A549 treated with Hydrocortisone at 1 μM for 4 hours (cell line): Measurements from ENCODE around the gene TBC1D14. TPM values are rescaled to one million over a fixed set of nuclear protein-coding genes. Genes with fewer than 3 reads are reported as not detected.

Experiments used
- total RNA-seq: library from RNA; stranded (reverse); fragments of 200-300 nt; extraction: Qiagen RNA extraction; gene quantifications from 5 replicates; pipeline ENCODE4 v1.2.3, GENCODE V29; 2022

The TBC1D14 gene, protein sequence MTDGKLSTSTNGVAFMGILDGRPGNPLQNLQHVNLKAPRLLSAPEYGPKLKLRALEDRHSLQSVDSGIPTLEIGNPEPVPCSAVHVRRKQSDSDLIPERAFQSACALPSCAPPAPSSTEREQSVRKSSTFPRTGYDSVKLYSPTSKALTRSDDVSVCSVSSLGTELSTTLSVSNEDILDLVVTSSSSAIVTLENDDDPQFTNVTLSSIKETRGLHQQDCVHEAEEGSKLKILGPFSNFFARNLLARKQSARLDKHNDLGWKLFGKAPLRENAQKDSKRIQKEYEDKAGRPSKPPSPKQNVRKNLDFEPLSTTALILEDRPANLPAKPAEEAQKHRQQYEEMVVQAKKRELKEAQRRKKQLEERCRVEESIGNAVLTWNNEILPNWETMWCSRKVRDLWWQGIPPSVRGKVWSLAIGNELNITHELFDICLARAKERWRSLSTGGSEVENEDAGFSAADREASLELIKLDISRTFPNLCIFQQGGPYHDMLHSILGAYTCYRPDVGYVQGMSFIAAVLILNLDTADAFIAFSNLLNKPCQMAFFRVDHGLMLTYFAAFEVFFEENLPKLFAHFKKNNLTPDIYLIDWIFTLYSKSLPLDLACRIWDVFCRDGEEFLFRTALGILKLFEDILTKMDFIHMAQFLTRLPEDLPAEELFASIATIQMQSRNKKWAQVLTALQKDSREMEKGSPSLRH
- 37.1 to 43.8 TPM (median 40.3 TPM) in 5 replicates for total RNA-seq

DNA sequence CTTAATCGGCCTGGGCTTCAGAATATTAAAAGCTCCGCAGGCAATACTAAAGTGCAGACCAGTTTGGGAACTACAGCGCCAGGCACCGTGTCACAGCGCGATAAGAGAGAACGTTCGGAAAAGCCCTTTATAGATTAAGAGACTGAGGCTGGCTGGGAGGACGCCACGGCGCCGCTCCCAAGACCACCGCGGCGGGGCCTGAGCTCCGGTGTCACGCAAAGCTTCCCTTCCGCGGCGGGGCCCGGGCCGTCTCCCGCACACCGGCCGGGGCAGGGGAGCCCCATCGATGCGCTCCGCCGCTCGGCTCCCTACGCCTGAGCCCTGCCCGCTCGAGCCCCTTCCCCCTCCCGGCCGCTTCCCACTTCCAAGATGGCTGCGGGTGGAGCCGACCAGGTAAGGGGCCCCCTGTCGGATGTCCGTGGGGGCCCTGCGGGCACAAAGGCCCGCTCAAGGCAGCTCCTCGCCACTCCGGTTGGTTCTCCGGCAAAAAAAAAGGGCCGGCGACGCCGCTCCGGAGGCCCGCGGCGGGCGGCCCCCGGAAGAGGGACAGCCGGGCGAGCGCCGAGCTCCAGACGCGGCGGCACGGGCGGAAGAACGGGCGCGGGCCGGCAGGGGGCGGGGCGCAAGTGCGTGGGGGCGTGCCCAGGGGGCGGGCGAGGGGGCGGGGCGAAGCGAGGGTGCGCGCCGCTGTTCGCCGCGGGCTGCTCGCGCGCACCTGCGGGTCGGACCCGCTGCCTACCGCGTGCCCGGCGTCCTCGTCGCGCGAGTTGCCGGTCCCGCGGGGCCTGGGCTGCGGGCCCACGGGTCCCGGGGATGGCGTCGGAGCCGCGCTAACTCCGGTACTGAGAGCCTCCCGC, at the start of gene TBC1D14:
Gene TBC1D14 (plus strand): TSS at position 714 of the 857 bp plus-strand sequence. CDS start 13,564 bp downstream, outside the sequence.

DNA sequence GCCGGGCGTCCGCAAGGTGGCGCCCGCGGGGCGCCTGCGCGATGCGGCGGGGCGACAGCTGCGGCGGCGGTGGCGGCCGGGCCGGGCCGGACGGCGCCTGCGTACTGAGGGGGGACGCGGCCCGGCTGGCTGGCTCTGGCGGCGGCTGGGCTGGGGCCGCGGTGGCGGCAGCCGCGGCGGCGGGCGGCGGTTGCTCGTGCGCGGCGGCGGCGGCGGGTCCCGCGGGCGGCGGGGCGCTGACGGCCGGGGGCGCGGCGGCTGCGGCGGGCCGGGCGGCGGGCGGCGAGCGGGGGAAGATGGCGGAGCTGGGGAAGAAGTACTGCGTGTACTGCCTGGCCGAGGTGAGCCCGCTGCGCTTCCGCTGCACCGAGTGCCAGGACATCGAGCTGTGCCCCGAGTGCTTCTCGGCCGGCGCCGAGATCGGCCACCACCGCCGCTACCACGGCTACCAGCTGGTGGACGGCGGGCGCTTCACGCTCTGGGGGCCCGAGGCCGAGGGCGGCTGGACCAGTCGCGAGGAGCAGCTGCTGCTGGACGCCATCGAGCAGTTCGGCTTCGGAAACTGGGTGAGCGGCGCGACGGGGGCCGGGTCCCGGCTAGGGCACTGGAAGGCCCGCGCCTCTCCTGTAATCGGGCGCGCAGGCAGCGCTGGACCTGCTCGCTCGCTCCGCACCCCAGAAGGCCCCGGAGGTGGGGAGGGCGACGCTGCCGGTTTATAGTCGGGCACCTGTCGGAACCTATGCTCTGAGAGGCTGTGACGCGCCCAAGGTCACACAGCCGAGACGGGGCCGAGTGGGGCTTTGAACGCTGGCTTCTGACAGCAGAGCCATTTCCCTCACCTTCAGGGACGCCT, 133.9 kb downstream of the TBC1D14 start, which contains the start of gene TADA2B:
Gene TADA2B (plus strand): TSS at position 89 of the 853 bp plus-strand sequence. CDS start 208 bp downstream, at position 297.

DNA sequence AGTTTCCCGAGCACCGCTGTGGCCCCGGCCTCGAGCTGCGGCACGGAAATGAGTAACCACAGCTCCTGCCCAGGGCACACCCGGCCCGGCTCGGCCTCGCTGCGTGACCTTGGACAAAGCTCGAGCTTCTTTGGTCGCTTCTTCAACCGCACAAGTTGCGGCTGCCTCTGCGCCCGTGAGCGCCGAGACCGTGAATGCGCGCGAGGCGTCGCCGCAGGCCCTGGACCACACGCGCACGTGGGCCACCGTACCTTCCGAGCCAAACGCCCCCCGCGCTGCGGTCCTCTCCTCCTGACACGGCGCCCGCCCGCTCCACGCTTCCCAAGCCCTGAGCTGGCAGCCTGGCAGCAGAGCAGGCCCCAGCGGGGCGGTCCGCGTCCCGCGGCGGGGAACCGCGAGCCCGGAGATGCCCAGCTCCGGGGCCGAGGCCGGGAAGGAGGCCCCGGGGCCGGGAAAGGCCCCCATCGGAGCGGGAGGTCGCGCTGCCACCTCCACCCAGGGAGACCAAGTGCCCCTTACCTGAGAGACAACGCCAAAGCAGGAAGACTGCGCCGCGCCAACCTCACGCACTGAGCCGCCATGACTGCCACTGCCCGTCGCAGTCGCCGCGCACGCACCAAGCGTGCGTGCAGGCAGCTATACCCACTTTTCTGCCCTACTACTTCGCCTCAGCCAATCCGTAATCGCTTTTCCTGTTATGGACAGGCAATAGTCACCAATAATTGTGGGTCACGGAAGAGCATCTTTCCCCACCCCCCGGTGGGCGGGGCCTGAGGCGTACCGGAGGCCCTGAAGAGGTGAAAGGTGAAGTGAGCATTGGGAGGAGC, 158.0 kb downstream of the TBC1D14 start, which contains the start of gene GRPEL1:
Gene GRPEL1 (minus strand): TSS at position 613 of the 827 bp plus-strand sequence. CDS start 32 bp downstream, at position 581.

Other genes starting within 250 kb of the TBC1D14 start
- 44.4 to 144 TPM (median 132 TPM) in 5 replicates for gene S100P, start 215.9 kb upstream of the TBC1D14 start, total RNA-seq
- 31.8 to 38.1 TPM (median 34.5 TPM) in 5 replicates for gene MRFAP1L1, start 200.0 kb upstream of the TBC1D14 start, total RNA-seq
- gene BLOC1S4, start 193.7 kb upstream of the TBC1D14 start, total RNA-seq: 13.1 to 19.6 TPM (median 17.3 TPM) in 5 replicates
- 11.1 to 22.9 TPM (median 16.5 TPM) in 5 replicates for gene KIAA0232, start 127.1 kb upstream of the TBC1D14 start, total RNA-seq
- gene TADA2B, start 133.5 kb downstream of the TBC1D14 start, total RNA-seq: 15.7 to 17.5 TPM (median 16.4 TPM) in 5 replicates
- gene GRPEL1, start 158.2 kb downstream of the TBC1D14 start, total RNA-seq: 61.1 to 67.6 TPM (median 64.2 TPM) in 5 replicates